GM18909 (cell line): ENCODE results near the gene RPS6KA3.

Experiments used
- ATAC-seq: cut with Tn5 transposase; IDR thresholded peaks from one replicate; pipeline ENCODE4 v1.9.1; 2021; ENCODE audit warnings: mild to moderate bottlenecking; ENCODE audit not compliant: unreplicated experiment, poor library complexity

Gene RPS6KA3

GRCh38 chrX:20266810-20267606, at the start of gene RPS6KA3:
Gene RPS6KA3, minus strand, starts transcription at chrX:20266909. Its CDS starts 277 bp downstream, at chrX:20266632.
- ATAC-seq = peak; percentile 84

- peak; percentile 86 for ATAC-seq
Measured at GRCh38 chrX:20315140-20315539, 48.4 kb upstream of the RPS6KA3 start.

DNA sequence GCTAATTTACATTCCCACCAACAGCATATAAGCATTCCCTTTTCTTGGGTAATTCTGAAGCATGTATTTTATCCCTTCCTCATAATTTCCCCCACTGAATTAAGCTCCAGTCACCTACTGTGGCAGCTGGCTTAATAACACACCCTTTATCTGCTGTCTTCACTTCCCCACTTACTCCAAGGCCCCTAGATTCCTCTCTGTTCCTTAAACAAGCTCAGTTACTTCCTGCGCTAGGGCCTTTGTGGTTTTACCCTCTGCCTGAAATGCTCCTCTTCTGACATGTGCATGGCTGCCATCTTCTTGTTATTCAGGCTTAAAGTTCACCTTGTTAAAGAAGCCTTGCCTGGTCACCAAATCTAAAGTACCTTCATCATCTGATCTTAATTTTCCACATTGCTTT, 47.2 kb upstream of the RPS6KA3 start:
- ATAC-seq = no peak

GRCh38 chrX:20312018-20312417, 45.3 kb upstream of the RPS6KA3 start:
- ATAC-seq = no peak

GRCh38 chrX:20311505-20311904, 44.8 kb upstream of the RPS6KA3 start:
- no peak for ATAC-seq

DNA sequence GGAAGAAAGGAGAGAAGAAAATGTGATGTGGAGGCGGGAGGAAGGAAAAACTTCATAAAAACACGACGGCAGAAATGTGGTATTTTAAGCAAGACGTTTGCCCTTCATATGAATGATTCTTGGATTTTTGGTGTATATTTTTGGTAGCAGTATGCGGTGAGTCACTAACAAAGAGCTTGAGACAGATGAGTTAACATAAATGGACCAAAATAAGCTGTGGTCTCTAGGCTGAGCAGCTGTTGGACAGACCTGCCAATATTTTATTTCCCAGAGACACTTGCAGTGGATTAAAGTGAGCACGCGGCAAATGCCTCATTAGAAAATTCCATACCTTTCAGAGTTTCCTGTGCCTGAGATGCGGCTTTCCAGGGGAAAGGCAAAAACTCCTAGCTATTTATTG, 43.1 kb upstream of the RPS6KA3 start:
- no peak for ATAC-seq

- no peak for ATAC-seq
Measured at GRCh38 chrX:20306668-20307067, 40.0 kb upstream of the RPS6KA3 start.

DNA sequence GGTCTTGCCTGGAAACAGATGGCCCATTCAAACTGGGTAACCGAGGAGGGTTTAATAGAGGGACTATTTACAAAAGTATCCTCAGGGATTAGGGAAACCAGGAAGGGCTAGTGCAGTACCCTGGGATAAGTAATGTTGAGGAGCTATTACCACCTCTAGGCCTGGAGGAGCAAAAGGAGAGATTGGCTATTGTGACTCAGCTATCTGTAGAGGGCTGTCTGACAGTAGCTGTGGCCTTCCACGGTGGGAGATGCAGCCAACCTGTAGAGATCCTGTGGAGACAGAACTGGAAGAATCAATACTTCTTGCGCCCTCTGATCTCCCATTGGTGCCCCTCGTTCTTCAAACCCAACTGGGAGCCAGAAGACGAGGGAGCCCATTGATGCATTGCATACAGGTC, 34.1 kb upstream of the RPS6KA3 start:
- no peak for ATAC-seq

DNA sequence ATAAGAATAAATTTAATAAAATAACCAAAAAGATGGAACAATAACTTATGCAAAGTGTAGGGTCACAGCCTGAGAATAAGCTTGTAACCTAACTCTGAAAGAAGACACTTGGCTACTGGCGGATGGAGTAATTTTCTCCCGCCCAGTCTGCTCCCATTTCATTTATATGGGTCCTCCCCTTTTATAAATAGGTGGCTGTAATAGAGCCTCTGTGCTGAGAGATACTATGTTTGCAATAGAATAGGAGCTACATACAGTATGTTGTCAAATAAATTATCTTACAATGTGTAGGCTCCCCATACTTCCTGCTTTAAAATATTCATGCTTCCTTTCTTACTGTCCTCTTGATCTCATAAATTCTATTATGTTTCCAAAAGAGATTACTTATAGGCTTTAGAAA, 28.2 kb upstream of the RPS6KA3 start:
- no peak for ATAC-seq

GRCh38 chrX:20294284-20294683, 27.6 kb upstream of the RPS6KA3 start:
- ATAC-seq = no peak

- no peak for ATAC-seq
Measured at GRCh38 chrX:20285511-20285910, 18.8 kb upstream of the RPS6KA3 start.

DNA sequence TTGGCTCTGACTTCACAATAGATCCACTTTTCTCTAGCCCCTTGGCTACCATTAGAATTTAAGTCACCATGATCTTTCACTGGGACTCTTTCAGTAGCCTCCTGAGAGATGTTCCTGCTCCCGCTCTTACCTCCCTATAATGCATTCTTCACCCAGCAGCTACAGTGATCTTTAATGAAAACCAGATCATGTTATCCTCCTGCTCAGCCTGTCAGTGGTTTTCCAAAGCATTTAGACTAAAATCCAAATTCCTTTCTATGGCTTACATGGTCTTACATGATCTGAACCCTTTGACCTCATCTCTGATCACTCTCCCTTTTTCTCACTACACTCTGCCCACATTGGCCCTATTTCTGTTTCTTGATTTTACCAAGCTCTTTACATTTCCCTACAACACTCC, 18.3 kb upstream of the RPS6KA3 start:
- no peak for ATAC-seq

- ATAC-seq = no peak
Measured at GRCh38 chrX:20284444-20284843, 17.7 kb upstream of the RPS6KA3 start.

DNA sequence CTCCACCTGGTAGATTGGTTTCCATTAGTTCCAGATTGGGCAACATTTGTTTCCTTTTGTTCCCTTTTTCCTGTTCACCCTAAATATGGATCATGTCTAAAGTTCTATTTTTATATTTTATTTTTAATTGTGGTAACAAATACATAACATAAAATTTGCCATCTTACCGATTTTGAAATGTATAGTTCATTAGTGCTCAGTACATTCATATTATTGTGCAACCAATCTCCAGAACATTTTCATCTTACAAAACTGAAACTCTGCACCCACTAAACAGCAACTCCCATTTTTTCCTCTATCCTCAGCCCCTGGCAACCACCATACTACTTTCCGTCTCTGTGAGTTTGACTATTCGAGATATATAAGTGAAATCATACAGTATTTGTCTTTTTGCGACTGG, 14.2 kb upstream of the RPS6KA3 start:
- no peak for ATAC-seq

DNA sequence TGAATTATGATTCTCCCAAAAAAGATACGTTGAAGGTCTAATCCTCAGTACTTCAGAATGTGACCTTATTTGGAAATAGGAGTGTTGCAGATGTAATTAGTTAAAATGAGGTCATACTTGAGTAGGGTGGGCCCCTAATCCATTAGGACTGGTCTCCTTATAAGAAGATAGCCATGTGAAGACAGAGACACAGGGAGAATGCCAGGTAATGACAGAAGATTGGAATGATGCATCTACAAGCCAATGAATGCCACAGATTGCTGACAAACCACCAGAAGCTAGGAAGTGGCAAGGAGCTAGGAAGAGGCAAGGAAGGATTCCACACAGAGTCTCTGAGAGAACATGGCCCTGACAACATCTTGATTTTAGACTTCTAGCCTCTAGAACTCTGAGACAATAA, 7.4 kb upstream of the RPS6KA3 start:
- no peak for ATAC-seq

- ATAC-seq = no peak
Measured at GRCh38 chrX:20271730-20272129, 5.0 kb upstream of the RPS6KA3 start.

DNA sequence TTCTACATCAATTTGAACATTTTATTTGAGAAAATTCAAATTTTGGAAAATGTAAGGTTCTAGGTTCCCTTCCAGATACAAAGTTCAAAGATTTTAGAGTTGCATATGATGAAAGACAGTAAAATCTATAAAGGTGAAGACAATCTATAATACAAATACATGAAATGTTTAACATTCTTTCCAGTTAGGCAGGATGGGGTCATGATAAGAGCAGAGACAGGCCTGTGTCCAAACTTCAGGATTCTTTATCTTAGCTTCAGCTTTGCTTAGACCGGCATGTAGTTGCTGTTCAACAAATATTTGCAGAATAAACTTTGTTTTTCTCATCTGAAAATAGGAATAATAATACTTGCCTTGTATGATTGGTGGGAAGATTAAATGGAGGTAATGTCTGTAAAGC, 4.5 kb upstream of the RPS6KA3 start:
- ATAC-seq = no peak

- no peak for ATAC-seq
Measured at GRCh38 chrX:20270562-20270890, 3.8 kb upstream of the RPS6KA3 start.

DNA sequence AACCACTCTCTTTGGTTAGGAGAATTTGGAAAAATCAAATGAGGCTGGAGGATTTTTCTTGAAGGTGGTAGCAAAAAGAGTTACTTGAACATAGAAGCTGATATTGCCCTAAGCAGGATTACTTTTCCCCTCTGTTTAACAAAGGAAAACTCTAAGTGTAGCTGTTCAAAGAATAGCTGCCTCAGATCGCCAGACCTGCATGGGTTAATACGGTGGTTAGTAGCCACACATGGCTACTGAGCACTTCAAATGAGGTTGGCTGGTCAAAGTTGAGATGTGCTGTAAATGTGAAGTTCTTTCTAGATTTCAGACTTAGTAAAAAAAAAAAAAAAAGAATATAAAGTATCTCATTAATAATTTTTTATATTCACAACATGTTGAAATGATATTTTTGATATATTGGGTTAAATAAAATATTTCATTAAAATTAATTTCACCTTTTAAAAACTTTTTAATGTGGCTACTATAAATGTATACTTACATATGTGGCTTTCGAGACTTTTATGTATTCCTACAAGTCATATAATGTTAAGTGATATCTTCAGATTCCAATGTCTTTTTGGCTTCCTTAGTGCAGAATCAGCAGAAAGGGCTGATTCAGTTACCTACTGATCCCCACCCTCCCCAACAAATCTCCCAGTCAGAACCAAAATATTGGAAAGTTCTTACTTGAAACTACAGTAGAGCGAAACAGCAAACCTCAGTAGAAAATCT, 3.3 kb upstream of the RPS6KA3 start:
- ATAC-seq = no peak

GRCh38 chrX:20267931-20268701, 1.4 kb upstream of the RPS6KA3 start:
- no peak for ATAC-seq

DNA sequence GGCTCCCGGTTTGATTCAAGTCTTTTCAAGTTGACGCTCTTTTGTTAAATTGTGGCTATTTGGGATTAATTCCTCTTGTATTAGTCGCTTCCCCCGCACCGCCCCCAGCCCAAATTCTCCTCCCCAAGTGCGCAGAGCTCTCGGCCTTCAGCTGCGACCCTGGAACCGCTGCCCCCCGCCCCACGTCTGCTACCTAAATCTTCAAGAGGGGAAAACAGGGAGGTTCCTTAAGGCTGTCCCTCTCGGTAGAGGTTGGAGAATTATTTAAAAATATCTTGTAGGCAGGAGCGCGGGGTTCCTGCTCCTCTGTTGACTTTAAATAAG, 860 bp upstream of the RPS6KA3 start:
- ATAC-seq = no peak
